Measurements from ENCODE around the gene ATP8B4.

Gene ATP8B4

DNA sequence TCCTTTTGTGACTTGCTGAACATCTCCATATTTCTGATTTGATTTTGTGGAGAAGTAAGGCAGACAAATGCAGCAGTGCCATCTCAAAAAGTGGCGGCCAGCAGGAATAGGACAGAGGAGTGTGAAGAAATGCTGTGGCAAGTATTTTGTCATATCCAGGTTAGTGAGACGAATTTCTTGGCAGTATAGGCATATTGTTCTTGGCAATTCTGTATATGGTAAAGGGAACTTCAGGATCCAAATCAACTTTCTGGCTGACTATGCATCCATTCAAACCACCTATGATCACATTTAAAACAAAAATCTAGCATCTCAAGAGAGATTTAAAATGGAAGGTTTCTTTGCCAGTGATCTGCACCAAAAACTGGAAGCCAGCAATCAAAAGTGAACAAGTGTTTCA is 270.2 kb downstream of the ATP8B4 start:
- H3K27ac ChIP-seq (ENCODE audit: low read depth, low read length): no peak overlapping the region
- no peaks in the 10 kb centered on the region for H3K36me3 ChIP-seq (ENCODE audit: low read length)
- no peak overlapping the region for H3K9ac ChIP-seq (ENCODE audit: low read length)

DNA sequence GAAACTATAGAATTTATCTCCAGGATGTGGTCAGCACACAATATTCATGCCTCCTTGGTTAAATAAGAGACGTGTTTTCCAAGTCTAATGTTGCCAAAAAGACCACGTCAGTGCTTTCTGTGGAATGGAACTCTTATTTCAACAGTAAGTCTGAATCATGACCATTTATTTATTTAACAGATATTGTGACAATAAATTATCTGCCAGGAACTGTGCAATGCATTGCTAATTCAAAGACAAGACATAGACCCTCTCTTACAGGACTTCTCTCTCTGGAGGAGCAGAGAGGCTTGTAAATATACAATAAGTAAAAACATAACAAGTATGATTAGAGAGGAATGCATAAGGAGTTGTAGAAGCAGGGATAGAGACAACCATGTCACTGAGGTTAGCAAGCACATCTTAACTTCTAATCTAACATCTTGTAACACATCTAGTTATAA is 270.7 kb downstream of the ATP8B4 start:
- no peaks in the 10 kb centered on the region for H3K9me3 ChIP-seq (ENCODE audit: insufficient read depth, low read length)
- no peaks in the 10 kb centered on the region for H3K36me3 ChIP-seq (ENCODE audit: low read length)
- TF ChIP-seq, protein P1, sequence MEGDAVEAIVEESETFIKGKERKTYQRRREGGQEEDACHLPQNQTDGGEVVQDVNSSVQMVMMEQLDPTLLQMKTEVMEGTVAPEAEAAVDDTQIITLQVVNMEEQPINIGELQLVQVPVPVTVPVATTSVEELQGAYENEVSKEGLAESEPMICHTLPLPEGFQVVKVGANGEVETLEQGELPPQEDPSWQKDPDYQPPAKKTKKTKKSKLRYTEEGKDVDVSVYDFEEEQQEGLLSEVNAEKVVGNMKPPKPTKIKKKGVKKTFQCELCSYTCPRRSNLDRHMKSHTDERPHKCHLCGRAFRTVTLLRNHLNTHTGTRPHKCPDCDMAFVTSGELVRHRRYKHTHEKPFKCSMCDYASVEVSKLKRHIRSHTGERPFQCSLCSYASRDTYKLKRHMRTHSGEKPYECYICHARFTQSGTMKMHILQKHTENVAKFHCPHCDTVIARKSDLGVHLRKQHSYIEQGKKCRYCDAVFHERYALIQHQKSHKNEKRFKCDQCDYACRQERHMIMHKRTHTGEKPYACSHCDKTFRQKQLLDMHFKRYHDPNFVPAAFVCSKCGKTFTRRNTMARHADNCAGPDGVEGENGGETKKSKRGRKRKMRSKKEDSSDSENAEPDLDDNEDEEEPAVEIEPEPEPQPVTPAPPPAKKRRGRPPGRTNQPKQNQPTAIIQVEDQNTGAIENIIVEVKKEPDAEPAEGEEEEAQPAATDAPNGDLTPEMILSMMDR (IDR thresholded peaks at IDR 0.05; ENCODE audit: insufficient read depth, low read length, poor library complexity, severe bottlenecking): no peak
- no peak for TF ChIP-seq EZH2phosphoT487 (conservative IDR thresholded peaks at IDR 0.05; ENCODE audit: low read length)
- no peaks in the 10 kb centered on the region for H3K27me3 ChIP-seq (ENCODE audit: low read length)
- no peak overlapping the region for H3K27ac ChIP-seq (ENCODE audit: low read depth, low read length)
- no peaks in the 10 kb centered on the region for H3F3A ChIP-seq (ENCODE audit: insufficient read depth)
- no peak overlapping the region for H2AFZ ChIP-seq (ENCODE audit: low read depth, low read length, severe bottlenecking)
- no peaks in the 10 kb centered on the region for H3K9me2 ChIP-seq (replicated peaks; ENCODE audit: insufficient read depth, low read length)
- no peak overlapping the region for H3K9ac ChIP-seq (ENCODE audit: low read length)
- H3K79me2 ChIP-seq (ENCODE audit: insufficient read depth, low read length): no peaks in the 10 kb centered on the region
- H4K20me1 ChIP-seq (ENCODE audit: low read depth, low read length): no peaks in the 10 kb centered on the region
- no peak overlapping the region for H3K4me3 ChIP-seq (ENCODE audit: insufficient read depth, low read length, poor library complexity, severe bottlenecking)
- H3K4me2 ChIP-seq (ENCODE audit: low read depth, low read length, poor library complexity, severe bottlenecking): no peak overlapping the region

More for the DNA sequence above, 270.2 kb downstream of the ATP8B4 start:
- no peak for TF ChIP-seq EZH2phosphoT487 (conservative IDR thresholded peaks at IDR 0.05; ENCODE audit: low read length)
- H3K79me2 ChIP-seq (ENCODE audit: insufficient read depth, low read length): no peaks in the 10 kb centered on the region
- H3K4me2 ChIP-seq (ENCODE audit: low read depth, low read length, poor library complexity, severe bottlenecking): no peak overlapping the region
- H3K9me3 ChIP-seq (ENCODE audit: insufficient read depth, low read length): no peaks in the 10 kb centered on the region
- no peaks in the 10 kb centered on the region for H3K27me3 ChIP-seq (ENCODE audit: low read length)
- no peaks in the 10 kb centered on the region for H3F3A ChIP-seq (ENCODE audit: insufficient read depth)
- H4K20me1 ChIP-seq (ENCODE audit: low read depth, low read length): no peaks in the 10 kb centered on the region
- no peak overlapping the region for H2AFZ ChIP-seq (ENCODE audit: low read depth, low read length, severe bottlenecking)
- H3K4me3 ChIP-seq (ENCODE audit: insufficient read depth, low read length, poor library complexity, severe bottlenecking): no peak overlapping the region
- no peaks in the 10 kb centered on the region for H3K9me2 ChIP-seq (replicated peaks; ENCODE audit: insufficient read depth, low read length)

DNA sequence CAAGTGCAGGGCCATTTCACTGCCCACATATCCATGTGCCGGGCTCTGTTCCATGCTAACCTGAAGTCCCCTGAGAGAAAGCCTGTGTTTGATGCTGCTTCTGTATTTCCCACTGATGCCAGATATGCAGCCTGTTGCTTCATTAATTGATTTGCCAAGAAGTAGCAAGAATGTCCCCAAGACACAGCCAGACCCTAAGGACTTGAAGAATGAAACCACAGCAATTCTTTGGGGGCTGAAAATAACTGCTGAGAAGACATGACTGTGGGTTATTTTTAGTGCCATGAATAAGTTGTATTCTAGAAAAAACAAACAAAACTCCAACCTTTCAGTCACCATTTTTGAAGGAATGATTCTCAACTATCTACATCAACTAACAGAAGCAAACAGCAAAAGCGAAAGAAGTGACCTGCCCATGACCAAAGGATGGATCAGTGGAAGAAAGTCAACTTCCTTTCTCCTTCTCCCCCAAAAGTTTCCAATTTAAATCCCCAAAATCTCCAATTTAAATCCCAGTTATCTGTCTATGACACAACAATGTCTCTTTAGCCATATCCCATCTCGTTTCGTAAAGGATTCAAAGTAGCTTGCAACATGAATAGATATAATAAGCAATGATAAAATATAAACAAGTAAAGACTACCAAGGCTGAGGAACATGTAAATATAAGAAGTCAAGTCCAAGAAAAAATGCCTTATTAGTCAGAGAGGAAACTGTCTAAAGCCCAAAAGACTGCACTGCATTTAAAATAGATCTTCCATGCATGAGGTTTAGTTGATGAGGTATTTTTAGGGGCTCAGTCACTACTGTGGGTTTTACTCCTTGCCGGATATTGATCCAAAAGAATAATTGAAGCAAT is 271.4 kb downstream of the ATP8B4 start:
- Histone ChIP-seq H3F3A (ENCODE audit: insufficient read depth) (no peaks in the 10 kb centered on the region), H3K9ac (ENCODE audit: low read length) (no peak overlapping the region), H3K27ac (ENCODE audit: low read depth, low read length) (no peak overlapping the region), H3K79me2 (ENCODE audit: insufficient read depth, low read length) (no peaks in the 10 kb centered on the region), H2AFZ (ENCODE audit: low read depth, low read length, severe bottlenecking) (no peak overlapping the region), H3K36me3 (ENCODE audit: low read length) (no peaks in the 10 kb centered on the region), H3K27me3 (ENCODE audit: low read length) (no peaks in the 10 kb centered on the region), H3K4me2 (ENCODE audit: low read depth, low read length, poor library complexity, severe bottlenecking) (no peak overlapping the region), H4K20me1 (ENCODE audit: low read depth, low read length) (no peaks in the 10 kb centered on the region), H3K9me3 (ENCODE audit: insufficient read depth, low read length) (no peaks in the 10 kb centered on the region), H3K9me2 (replicated peaks; ENCODE audit: insufficient read depth, low read length) (no peaks in the 10 kb centered on the region), H3K4me3 (ENCODE audit: insufficient read depth, low read length, poor library complexity, severe bottlenecking) (no peak overlapping the region)
- TF ChIP-seq, protein P1 (IDR thresholded peaks at IDR 0.05; ENCODE audit: insufficient read depth, low read length, poor library complexity, severe bottlenecking): no peak
- no peak for TF ChIP-seq EZH2phosphoT487 (conservative IDR thresholded peaks at IDR 0.05; ENCODE audit: low read length)

DNA sequence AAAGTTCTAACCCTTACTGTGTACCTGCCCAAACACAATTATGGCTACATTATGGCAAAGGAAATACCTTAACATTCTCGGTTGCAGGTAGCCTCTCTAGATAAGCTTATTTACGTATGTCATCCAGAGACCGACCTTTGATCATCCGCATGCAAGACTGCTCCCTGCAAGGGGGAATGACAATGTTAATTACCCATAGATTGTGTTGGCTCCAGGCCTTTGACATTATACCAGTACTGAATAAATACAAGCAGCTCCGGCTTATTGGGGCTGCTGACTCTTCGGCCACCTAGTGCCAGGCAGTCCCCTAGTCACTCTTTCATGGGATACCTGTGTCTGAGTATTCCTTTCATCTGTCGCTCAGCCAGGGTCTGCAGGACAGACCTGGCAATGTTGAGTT is 274.6 kb downstream of the ATP8B4 start:
- Histone ChIP-seq H3K27ac (ENCODE audit: low read depth, low read length) (no peak overlapping the region), H3F3A (ENCODE audit: insufficient read depth) (no peaks in the 10 kb centered on the region), H3K9me3 (ENCODE audit: insufficient read depth, low read length) (no peaks in the 10 kb centered on the region), H3K79me2 (ENCODE audit: insufficient read depth, low read length) (no peaks in the 10 kb centered on the region), H3K9ac (ENCODE audit: low read length) (no peak overlapping the region), H3K4me3 (ENCODE audit: insufficient read depth, low read length, poor library complexity, severe bottlenecking) (no peak overlapping the region), H3K4me2 (ENCODE audit: low read depth, low read length, poor library complexity, severe bottlenecking) (no peak overlapping the region), H4K20me1 (ENCODE audit: low read depth, low read length) (no peaks in the 10 kb centered on the region), H3K36me3 (ENCODE audit: low read length) (no peaks in the 10 kb centered on the region), H3K27me3 (ENCODE audit: low read length) (no peaks in the 10 kb centered on the region), H2AFZ (ENCODE audit: low read depth, low read length, severe bottlenecking) (no peak overlapping the region), H3K9me2 (replicated peaks; ENCODE audit: insufficient read depth, low read length) (no peaks in the 10 kb centered on the region)
- no peak for TF ChIP-seq EZH2phosphoT487 (conservative IDR thresholded peaks at IDR 0.05; ENCODE audit: low read length)
- TF ChIP-seq, protein P1 (IDR thresholded peaks at IDR 0.05; ENCODE audit: insufficient read depth, low read length, poor library complexity, severe bottlenecking): no peak

Measured in SU-DHL-6 (cell line).